ENCODE results near the gene KLF7. TPM values are rescaled to one million over a fixed set of nuclear protein-coding genes. Genes with fewer than 3 reads are reported as not detected.

The KLF7 gene
- polyA plus RNA-seq, 2 of the 4 experiments (the other 2 are of a cell fraction): 17.8 to 29.8 TPM

DNA sequence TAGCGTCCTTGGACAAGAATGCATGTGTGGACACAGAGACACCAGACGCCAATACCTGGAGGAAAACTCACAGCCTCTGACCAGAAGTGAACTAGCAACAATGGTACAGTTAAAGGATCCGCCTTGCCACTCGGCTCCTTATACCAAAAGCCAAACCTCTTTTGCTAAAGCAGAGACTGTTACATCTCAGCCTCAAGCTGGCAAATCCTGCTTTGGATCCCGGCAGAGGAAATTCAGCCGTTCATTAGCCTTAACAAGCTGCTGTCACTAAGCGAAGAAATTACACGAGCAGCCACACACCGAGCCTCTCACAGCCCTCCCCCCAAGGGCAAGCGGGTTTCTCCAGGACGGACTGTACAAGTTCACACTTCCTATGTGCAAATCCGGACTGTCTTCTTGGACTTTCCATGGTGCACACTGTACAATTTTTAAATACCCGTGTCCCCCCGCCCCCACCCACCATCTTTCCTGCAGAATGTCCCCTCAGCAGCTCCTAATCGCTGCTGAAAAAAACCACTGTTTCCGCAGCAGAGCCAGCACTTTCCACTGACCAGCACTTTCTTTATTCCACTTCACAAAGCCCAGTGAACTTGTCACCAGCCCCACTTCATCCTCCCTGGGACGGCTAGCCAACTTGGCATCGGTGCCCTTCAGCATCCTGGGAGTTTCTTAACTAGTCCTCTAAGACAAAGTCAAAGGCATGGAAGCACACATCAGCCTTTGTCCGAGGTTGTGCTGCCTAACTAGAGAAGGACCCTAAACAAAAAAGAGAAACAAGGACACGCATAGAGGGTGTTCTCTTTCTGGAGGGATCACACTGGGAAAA is 1.5 kb downstream of the KLF7 start:
- ATAC-seq (peak; percentile 17 to 29; a peak in 4 of 6 replicates), FAIRE-seq (no peak), DNase-seq (ENCODE audit: low read depth in 1 of 2, low spot score in 1 of 2) (peak; percentile 21 to 72)
- H3K27ac ChIP-seq: peak overlapping the region; percentile 86 to 97
- peak overlapping the region; percentile 53 for H3K4me3 ChIP-seq
- POLR2A ChIA-PET: interaction anchor here (0.5 to 6.7 kb wide), 13 partner anchors 22 to 399 kb away, joined by 3 to 111 read pairs (median 4); partner anchors contain the start of genes CREB1, FASTKD2 and MDH1B
- no peak for TF ChIP-seq EHF (CRISPR knock-in tag; IDR thresholded peaks at IDR 0.05)
- TF ChIP-seq SMC3 (IDR thresholded peaks at IDR 0.05): no peak
- no peak for TF ChIP-seq BHLHE40 (IDR thresholded peaks at IDR 0.05; ENCODE audit: low read depth, low read length)
- no peak for TF ChIP-seq MAZ (IDR thresholded peaks at IDR 0.05; ENCODE audit: borderline replicate concordance, low read depth, low read length)
- TF ChIP-seq, protein P1, sequence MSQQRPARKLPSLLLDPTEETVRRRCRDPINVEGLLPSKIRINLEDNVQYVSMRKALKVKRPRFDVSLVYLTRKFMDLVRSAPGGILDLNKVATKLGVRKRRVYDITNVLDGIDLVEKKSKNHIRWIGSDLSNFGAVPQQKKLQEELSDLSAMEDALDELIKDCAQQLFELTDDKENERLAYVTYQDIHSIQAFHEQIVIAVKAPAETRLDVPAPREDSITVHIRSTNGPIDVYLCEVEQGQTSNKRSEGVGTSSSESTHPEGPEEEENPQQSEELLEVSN (IDR thresholded peaks at IDR 0.05; ENCODE audit: borderline replicate concordance, low read depth): 0 out of 2 replicates have a peak, but pooled peaks have one; percentile 23
- no peak for TF ChIP-seq CHD4 (IDR thresholded peaks at IDR 0.05; ENCODE audit: borderline replicate concordance)
- no peak for TF ChIP-seq HEYL (CRISPR knock-in tag; IDR thresholded peaks at IDR 0.05)
- no peak for TF ChIP-seq ZFP36 (IDR thresholded peaks at IDR 0.05; ENCODE audit: borderline replicate concordance, partially characterized antibody)
- TF ChIP-seq, protein P2, sequence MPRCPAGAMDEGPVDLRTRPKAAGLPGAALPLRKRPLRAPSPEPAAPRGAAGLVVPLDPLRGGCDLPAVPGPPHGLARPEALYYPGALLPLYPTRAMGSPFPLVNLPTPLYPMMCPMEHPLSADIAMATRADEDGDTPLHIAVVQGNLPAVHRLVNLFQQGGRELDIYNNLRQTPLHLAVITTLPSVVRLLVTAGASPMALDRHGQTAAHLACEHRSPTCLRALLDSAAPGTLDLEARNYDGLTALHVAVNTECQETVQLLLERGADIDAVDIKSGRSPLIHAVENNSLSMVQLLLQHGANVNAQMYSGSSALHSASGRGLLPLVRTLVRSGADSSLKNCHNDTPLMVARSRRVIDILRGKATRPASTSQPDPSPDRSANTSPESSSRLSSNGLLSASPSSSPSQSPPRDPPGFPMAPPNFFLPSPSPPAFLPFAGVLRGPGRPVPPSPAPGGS (IDR thresholded peaks at IDR 0.05): 0 out of 3 replicates have a peak, but pooled peaks have one; percentile 11
- TF ChIP-seq EHMT2 (IDR thresholded peaks at IDR 0.05; ENCODE audit: low read depth): no peak
- TF ChIP-seq POLR2AphosphoS2 (conservative IDR thresholded peaks at IDR 0.05; ENCODE audit: low read length): peak; percentile 77; the same call in 1 of the 2 replicates
- TF ChIP-seq, protein P3, sequence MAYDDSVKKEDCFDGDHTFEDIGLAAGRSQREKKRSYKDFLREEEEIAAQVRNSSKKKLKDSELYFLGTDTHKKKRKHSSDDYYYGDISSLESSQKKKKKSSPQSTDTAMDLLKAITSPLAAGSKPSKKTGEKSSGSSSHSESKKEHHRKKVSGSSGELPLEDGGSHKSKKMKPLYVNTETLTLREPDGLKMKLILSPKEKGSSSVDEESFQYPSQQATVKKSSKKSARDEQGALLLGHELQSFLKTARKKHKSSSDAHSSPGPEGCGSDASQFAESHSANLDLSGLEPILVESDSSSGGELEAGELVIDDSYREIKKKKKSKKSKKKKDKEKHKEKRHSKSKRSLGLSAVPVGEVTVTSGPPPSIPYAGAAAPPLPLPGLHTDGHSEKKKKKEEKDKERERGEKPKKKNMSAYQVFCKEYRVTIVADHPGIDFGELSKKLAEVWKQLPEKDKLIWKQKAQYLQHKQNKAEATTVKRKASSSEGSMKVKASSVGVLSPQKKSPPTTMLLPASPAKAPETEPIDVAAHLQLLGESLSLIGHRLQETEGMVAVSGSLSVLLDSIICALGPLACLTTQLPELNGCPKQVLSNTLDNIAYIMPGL (CRISPR knock-in tag; IDR thresholded peaks at IDR 0.05; ENCODE audit: borderline replicate concordance): no peak
- TF ChIP-seq TP53 (CRISPR knock-in tag; IDR thresholded peaks at IDR 0.05): 0 out of 2 replicates have a peak, but pooled peaks have one; percentile 32
- TF ChIP-seq KDM1A (IDR thresholded peaks at IDR 0.05; ENCODE audit: low read depth): no peak
- TF ChIP-seq RNF2 (IDR thresholded peaks at IDR 0.05; ENCODE audit: borderline replicate concordance, low read depth): no peak
- peak in 1 of 2 experiments; percentile 35; a peak in 1 of 5 replicates for TF ChIP-seq JUN (IDR thresholded peaks at IDR 0.05)
- no peak for TF ChIP-seq FOXS1 (CRISPR knock-in tag; IDR thresholded peaks at IDR 0.05)
- TF ChIP-seq, protein P4, sequence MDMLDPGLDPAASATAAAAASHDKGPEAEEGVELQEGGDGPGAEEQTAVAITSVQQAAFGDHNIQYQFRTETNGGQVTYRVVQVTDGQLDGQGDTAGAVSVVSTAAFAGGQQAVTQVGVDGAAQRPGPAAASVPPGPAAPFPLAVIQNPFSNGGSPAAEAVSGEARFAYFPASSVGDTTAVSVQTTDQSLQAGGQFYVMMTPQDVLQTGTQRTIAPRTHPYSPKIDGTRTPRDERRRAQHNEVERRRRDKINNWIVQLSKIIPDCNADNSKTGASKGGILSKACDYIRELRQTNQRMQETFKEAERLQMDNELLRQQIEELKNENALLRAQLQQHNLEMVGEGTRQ (IDR thresholded peaks at IDR 0.05): no peak
- TF ChIP-seq HDAC2 (IDR thresholded peaks at IDR 0.05): no peak
- TF ChIP-seq, protein P5, sequence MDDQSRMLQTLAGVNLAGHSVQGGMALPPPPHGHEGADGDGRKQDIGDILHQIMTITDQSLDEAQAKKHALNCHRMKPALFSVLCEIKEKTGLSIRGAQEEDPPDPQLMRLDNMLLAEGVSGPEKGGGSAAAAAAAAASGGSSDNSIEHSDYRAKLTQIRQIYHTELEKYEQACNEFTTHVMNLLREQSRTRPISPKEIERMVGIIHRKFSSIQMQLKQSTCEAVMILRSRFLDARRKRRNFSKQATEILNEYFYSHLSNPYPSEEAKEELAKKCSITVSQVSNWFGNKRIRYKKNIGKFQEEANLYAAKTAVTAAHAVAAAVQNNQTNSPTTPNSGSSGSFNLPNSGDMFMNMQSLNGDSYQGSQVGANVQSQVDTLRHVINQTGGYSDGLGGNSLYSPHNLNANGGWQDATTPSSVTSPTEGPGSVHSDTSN (IDR thresholded peaks at IDR 0.05): no peak
- peak overlapping the region; percentile 88 for H3K4me2 ChIP-seq
- H3K9me3 ChIP-seq: no peaks in the 10 kb centered on the region
- WGBS (ENCODE audit: missing lambda C conversion rate): 0% methylated on average over 17 of the region's 20 CpGs
- CTCF ChIA-PET: interaction anchor here (0.9 to 1.9 kb wide), 4 partner anchors 171 to 364 kb away, joined by 4 to 7 read pairs (median 6); no protein-coding TSS in a partner anchor
- H3K4me1 ChIP-seq: peaks cover 47% of the 10 kb centered on the region

Measured in A549 (cell line).